GM19324 (cell line): Measurements from ENCODE around the gene LAT.
"Not testable (repeated sequence)": the region's sequence is repeated elsewhere in the genome, so short reads cannot be mapped to it uniquely, and the experiment has no call there.

ENCODE experiments used
- ATAC-seq: cut with Tn5 transposase; IDR thresholded peaks from one replicate; pipeline ENCODE4 v1.9.1; 2021; ENCODE audit warnings: mild to moderate bottlenecking, moderate library complexity; ENCODE audit not compliant: unreplicated experiment, low FRiP score

LAT gene, protein sequence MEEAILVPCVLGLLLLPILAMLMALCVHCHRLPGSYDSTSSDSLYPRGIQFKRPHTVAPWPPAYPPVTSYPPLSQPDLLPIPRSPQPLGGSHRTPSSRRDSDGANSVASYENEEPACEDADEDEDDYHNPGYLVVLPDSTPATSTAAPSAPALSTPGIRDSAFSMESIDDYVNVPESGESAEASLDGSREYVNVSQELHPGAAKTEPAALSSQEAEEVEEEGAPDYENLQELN

DNA sequence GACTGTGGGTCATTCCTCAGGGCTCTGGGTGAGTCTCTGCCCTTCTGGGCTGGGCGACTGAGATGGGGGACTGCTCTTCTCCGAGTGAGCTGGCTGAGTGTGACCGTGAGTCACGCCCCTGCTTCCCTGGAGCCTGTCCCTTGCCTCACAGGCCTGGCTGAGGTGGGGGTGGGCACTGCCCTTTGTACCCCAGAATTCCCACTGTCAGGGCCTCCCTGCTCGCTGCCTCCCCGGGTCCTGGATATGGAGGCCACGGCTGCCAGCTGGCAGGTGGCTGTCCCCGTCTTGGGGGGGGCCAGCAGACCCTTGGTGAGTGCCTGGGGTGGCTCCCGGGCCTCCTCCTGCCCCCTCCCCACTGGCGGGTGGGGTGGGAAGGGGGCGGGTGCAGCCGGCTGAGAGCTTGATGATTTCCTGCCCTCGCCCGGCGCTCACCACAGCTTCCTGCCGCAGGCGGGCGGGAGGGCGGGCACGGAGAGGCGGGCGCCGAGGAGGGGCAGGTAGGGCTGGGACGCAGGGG, at the start of gene LAT:
LAT (plus strand) TSS at position 434 of the 517 bp plus-strand sequence. CDS start 366 bp downstream, outside the sequence.
- peak; percentile 49 for ATAC-seq

DNA sequence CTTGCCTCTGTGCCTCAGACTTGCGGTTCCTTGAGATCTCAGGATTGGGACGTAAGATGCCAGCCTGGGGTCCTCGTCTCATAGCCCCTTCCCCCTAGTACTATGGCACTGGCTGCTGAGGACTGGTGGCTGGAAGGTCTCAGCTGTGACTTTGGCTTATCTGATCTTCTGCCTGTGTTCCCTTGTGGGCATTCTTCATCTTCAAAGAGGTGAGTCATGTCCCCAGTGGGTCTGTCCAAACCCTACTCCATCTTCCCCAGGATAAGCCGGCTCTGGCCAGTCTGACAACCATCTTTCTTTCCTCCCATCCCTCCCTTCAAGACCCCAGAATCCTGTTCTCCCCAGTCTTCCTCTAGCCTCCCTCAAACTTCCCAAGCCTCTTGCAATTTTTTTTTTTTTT, 49.5 kb upstream of the LAT start:
- no peak for ATAC-seq

DNA sequence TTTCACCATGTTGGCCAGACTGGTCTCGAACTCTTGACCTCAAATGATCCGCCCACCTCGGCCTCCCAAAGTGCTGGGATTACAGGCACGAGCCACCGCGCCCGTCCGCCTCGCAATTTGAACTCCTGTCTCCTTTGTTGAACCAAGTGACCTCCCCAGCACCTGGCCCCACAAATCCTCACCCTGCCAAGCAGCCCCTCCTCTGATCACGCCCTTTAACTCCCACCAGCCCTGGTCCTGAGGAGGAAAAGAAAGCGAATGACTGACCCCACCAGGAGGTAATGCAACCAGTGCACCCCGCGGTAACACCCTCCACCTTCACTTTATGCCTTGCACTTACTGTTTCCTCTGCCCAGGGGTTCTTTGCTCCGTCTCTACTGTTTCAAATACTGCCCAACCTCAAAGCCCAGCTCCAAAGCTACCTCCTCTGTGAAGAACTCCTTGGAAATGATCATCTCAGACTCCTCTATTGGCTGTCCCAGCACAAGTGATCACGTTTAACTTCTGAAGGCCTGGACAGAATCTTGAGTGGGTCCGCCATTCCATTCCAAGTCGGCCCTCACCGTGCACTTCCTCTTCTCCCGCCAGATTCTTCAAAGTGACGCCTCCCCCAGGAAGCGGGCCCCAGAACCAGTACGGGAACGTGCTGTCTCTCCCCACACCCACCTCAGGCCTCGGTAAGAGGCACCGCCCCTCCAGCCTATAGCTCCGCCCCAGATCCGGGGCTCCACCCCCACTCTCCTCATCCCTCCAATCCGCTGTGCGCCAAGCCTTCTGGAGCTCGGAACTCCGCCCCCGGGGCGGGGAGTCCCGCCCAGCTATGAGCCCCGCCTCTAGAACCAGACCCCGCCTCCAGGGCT, 48.7 kb upstream of the LAT start:
- no peak for ATAC-seq

DNA sequence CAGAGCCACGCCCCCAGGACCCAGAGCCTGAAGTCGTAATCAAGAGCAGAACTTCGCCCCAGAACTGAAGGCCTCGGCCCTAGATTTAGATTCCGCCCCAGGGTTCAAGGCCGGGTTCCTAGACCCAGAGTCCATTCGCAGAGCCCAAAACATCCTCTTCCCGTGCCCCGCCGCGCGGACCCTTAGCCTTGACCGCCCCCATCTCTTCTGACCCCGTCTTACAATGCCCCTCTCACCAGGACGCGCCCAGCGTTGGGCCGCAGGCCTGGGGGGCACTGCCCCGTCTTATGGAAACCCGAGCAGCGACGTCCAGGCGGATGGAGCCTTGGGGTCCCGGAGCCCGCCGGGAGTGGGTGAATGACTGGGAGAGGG, 48.1 kb upstream of the LAT start:
- ATAC-seq = no peak

DNA sequence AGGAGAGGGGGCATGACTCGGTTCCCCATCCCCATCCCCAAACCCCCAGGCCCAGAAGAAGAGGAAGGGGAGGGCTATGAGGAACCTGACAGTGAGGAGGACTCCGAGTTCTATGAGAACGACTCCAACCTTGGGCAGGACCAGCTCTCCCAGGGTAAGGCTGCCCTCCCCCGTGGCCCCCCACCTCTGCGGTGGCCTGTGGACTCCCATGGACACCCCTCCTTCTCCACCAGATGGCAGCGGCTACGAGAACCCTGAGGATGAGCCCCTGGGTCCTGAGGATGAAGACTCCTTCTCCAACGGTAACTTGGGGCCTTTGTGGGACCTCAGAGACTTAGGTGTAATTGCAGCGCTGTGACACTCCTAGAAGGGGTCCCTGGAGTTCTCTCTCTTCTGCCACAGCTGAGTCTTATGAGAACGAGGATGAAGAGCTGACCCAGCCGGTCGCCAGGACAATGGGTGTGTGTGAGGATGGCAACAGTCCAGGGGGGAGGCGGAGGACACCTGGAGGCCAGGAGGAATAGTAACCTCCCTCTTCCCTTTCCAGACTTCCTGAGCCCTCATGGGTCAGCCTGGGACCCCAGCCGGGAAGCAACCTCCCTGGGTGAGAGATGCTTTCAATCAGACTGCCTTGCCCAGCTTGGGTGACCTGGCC, 47.5 kb upstream of the LAT start:
- no peak for ATAC-seq

DNA sequence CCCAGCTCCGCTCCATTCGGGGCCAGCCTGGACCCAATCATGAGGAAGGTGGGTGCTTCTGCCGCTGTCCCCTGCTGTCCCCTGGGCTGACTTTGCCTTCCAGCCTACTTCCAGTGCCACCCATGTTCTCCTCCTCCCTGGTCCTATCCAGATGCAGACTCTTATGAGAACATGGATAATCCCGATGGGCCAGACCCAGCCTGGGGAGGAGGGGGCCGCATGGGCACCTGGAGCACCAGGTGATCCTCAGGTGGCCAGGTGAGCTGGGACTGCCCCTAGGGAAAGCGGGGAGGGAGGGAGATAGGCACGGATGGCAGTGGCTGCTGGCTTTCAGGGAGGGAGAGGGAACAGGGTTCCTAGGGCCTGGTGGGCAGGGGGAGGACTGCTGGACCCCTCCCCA, 46.1 kb upstream of the LAT start:
- ATAC-seq = no peak

DNA sequence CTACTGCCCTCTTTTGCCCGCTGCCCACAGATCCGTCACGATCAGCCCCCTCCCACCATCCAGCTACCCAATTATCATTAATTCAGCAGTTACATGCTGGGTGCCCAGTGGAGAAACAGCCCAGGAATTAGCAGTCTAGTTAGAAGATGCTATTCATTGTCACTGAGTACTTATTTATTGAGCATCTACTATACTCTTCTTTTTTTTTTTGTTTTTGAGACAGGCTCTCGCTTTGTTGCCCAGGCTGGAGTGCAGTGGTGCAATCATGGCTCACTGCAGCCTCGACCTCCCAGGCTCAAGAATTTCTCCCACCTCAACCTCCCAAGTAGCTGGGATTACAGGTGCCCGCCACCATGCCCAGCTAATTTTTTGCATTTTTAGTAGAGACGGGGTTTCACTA, 45.0 kb upstream of the LAT start:
- not testable (repeated sequence) for ATAC-seq

DNA sequence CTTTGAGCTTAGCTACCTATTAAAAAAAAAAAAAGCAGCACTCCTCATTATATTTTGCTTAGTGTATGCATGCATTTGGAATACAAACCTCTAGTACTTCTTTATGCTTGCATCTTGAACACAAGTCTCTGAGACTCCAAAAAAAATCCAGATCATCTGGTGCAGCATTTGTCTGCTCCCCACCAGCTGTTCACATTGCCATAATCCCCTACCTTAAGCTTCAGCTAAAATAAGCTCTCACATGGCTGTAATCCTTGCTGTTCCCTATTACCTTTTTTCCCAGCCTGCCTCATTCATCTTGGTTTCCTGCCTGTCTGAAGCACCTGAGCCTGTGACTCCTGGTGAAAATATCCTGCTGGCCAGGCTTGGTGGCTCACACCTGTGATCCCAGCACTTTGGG, 41.6 kb upstream of the LAT start:
- no peak for ATAC-seq

DNA sequence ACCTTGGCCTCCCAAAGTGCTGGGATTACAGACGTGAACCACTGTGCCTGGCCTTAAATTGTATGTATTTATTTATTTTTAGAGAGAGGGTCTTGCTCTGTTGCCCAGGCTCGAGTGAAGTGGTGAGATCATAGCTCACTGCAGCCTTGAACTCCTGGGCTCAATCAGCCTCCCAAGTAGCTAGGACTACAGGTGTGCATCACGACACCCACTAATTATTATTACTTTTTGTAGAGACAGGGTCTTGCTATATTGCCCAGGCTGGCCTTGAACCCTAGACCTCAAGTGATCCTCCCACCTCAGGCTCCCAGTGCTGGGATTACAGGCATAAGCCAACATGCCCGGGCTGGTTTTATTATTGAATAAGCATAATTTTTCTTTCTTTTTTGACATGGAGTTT, 38.2 kb upstream of the LAT start:
- ATAC-seq = no peak

DNA sequence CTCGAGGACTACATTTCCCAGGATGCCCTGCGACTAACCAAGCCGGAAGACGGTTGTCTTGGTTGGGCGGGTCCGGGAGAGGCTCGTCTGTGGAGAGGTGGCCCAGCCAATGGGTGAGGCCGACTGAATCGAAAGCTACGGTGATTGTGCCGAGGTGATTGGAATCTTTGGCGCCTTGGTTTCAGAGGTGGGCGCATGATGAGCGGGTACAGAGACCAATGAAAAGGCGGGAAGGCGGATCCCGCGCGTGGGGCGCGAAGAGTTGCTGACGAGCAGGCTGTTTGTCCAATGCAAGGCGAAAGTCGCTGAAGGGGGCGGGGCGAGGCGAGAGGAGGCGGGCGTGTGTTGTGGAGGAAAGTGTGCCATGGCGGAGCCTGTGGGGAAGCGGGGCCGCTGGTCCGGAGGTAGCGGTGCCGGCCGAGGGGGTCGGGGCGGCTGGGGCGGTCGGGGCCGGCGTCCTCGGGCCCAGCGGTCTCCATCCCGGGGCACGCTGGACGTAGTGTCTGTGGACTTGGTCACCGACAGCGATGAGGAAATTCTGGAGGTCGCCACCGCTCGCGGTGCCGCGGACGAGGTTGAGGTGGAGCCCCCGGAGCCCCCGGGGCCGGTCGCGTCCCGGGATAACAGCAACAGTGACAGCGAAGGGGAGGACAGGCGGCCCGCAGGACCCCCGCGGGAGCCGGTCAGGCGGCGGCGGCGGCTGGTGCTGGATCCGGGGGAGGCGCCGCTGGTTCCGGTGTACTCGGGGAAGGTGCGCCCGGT, 34.0 kb upstream of the LAT start, which contains the start of gene NFATC2IP:
NFATC2IP (plus strand) TSS at position 290 of the 762 bp plus-strand sequence; CDS start at position 365, 75 bp downstream.
- peak; percentile 95 for ATAC-seq

DNA sequence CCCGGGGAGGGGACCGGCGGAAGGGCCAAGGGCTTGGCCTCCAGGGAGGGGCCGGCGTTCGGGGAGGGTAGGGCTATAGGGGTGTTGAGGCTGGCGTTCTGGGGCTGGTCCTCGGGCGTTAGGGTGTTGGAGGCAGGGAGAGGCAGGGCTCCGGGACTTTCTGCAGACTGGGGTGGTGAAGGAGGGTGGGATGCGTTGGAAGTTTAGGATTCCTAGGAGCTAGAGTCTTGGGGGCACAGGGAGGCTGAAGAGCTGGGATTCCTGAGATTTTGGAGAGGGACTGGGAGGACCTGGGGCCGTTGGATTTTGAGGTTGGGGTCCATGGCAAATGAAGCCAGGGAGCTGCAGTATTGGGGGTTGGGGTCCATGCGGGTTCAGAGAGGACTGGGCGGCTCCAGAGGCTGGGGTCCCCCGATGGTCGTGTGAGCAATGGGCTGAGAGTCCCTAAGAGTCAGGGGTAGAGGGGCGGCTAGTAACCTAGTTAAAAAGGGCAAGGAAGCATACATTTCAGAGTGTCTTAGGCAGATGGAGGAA, 33.4 kb upstream of the LAT start:
- no peak for ATAC-seq

DNA sequence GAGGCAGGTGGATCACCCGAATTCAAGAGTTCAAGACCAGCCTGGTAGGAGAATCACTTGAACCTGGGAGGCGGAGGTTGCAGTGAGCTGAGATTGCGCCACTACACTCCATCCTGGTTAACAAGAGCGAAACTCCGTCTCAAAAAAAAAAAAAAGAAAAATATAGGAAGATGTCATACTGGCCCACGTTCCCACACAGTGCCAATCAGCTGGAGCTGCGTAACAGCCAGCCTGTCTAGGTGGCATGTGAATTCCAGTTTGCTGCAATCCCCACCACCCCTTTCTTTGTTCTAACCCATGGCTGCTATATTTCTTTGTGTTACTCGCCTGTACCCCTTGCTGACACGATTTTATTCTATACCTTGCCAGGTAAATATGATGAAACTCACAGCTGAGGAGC, 26.6 kb upstream of the LAT start:
- no peak for ATAC-seq

DNA sequence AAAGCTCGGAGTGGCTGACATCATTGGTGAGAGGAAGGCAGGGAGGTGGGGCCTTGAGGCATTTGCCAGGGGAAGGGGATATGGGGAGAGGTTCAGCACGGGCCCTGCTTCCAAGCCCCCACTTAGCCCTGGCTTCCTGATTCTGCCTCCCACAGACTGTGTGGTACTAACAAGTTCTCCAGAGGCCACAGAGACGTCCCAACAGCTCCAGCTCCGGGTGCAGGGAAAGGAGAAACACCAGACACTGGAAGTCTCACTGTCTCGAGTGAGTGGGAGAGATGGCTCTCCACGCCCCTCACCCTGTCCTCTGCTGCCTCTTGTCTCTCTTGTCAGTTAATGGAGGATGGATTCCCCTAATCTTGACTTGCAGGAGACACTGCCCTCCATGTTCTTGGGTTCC, 26.0 kb upstream of the LAT start:
- no peak for ATAC-seq

DNA sequence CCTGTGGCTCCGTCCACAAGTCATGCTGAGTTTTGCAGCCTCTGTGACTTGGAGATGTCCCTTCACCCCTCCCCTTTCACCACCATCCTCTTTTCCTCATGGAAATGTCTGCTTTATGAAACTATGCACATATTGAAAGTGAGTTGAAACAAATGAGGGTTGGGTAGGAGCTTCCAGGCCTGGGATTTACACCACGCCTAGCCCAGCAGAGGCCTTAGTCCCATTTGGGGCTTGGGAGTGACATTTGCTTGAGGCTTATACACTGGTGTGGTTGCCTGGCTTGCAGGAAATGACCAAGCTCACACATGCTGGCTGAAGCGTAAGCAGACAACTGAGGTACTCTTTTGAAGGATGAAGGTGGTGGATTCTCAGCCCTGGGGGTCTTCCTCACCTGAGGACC, 20.8 kb upstream of the LAT start:
- no peak for ATAC-seq

DNA sequence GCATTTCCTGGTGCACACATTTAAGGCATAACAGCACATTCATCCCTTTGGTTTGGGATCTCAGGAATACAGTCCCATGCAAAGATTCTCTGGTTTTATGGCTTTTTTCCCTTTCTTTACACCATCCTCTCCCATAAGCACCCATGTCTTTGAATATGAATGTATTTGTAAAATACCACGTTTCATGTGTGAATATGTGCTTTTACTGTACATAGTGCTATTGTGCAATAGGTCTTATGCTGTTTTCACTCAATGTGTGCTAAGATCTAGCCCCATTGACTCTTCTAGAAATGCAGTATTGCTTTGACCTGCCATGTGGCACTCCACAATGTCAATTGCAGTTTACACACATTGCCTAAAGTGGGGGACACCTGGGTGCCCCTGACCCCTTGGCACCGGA, 20.4 kb upstream of the LAT start:
- ATAC-seq = no peak

DNA sequence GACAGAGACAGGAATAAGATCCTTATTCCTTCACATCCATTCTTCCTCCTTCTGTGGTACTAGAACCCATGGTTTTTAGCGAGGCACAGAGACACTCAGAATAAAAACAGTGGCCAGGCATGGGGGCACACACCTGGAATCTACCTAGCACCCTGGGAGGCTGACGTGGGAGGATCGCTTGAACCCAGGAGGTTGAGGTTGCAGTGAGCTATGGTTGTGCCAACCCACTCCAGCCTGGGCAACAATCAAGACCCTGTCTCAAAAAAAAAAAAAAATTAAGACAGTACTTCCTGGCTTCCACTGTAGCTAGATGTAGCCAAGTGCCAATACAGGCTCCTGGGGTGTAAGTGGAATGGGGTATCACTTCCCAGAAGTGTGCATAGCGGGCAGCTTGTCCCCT, 17.7 kb upstream of the LAT start:
- ATAC-seq = no peak

DNA sequence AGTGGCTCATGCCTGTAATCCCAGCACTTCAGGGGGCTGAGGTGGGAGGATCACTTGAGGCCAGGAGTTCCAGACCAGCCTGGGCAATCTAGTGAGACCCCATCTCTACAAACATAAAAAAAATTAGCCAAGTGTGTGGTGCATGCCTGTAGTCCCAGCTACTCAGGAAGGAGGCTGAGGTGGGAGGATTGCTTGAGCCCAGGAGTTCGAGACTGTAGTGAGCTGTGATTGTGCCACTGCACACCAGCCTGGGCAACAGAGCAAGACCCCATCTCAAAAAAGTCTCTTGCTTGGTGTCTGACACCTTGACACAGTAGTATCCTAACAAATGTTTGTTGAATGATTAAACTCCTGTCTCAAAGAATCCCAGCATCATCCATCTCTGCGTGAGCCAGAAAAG, 15.2 kb upstream of the LAT start:
- not testable (repeated sequence) for ATAC-seq

DNA sequence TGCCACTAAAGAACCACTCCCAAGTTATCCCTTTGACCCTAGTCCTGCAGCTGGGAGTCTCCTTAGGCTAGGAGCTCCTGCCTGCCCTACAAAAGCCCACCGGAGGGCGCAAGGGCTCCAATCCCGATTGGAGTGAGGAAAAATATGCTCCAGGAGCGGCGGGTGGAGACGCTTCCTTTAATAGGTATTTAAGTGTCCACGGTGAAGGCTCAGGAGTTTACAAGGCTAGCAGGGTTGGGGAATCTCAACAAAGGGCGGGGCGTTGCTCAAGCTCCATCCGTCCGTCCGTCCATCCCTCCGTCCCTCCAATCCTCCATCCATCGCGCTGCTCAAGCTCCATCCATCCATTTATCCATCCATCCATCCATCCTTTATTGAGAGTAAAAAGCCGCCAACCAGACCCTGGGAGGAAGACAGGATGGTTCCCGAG, 10.8 kb upstream of the LAT start:
- ATAC-seq = peak; percentile 9

DNA sequence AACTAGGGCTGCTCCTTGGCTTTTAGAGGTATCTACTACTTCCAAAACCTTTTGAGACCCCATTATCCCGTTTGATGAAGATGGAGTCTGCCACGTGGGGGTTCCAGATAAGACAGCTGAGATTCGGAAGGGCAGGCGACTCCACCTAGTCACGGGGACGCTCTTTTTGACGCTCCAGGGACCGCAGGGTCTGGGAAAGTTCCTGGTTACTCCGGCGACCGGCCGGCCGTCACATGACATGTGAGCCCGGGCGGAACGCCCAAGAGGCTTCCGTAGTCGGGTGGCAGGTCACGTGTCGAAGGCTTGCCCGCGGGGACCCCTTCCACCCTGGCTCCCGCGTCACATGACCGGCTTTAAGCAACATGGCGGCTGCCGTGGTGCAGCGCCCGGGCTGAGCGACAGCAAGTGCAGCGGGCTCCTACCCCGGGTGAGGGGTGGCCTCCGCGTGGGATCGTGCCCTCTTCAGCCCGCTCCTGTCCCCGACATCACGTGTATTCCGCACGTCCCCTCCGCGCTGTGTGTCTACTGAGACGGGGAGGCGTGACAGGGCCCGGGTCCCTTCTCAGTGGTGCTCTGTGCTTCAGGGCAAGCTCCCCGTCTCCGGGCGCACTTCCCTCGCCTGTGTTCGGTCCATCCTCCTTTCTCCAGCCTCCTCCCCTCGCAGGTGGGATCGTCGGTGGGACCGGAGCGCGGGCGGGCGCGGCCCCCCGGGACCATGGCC, 10.3 kb upstream of the LAT start, which contains the start of gene SPNS1:
SPNS1 (plus strand) TSS at position 342 of the 721 bp plus-strand sequence; CDS start at position 716, 374 bp downstream.
- peak; percentile 87 for ATAC-seq
